ENCODE measurements around the gene PDCD7.
A peak's percentile ranks its signal among the peaks of the same experiment; 100 is the strongest.
"Not testable (repeated sequence)": the region's sequence is repeated elsewhere in the genome, so short reads cannot be mapped to it uniquely, and the experiment has no call there.

The PDCD7 gene

GRCh38 chr15:65130941-65131340, 2.7 kb downstream of the PDCD7 start:
- DNase-seq (ENCODE audit: low read depth): no peak

- DNase-seq (ENCODE audit: low read depth): no peak
Measured at GRCh38 chr15:65115542-65115941, 18.1 kb downstream of the PDCD7 start.

GRCh38 chr15:65115086-65115485, 18.5 kb downstream of the PDCD7 start, which contains the start of gene UBAP1L:
TSS of gene UBAP1L (minus strand) at chr15:65115200. CDS start at chr15:65106215, 8,985 bp downstream.
- DNase-seq (ENCODE audit: low read depth): no peak

- DNase-seq (ENCODE audit: low read depth): no peak
Measured at GRCh38 chr15:65110676-65111292, 22.8 kb downstream of the PDCD7 start.

- no peak for DNase-seq (ENCODE audit: low read depth)
Measured at GRCh38 chr15:65106011-65106590, 27.5 kb downstream of the PDCD7 start.

- DNase-seq (ENCODE audit: low read depth): no peak
Measured at GRCh38 chr15:65105038-65105437, 28.6 kb downstream of the PDCD7 start.

- no peak for DNase-seq (ENCODE audit: low read depth)
Measured at GRCh38 chr15:65102912-65103311, 30.7 kb downstream of the PDCD7 start.

GRCh38 chr15:65101891-65102708, 31.5 kb downstream of the PDCD7 start:
- no peak for DNase-seq (ENCODE audit: low read depth)

- DNase-seq (ENCODE audit: low read depth): peak; percentile 24
Measured at GRCh38 chr15:65101411-65101890, 32.2 kb downstream of the PDCD7 start.

- DNase-seq (ENCODE audit: low read depth): no peak
Measured at GRCh38 chr15:65100442-65100841, 33.2 kb downstream of the PDCD7 start.

- not testable (repeated sequence) for DNase-seq (ENCODE audit: low read depth)
Measured at GRCh38 chr15:65099801-65100200, 33.8 kb downstream of the PDCD7 start.

GRCh38 chr15:65099336-65099735, 34.3 kb downstream of the PDCD7 start:
- no peak for DNase-seq (ENCODE audit: low read depth)

GRCh38 chr15:65097651-65098263, 35.9 kb downstream of the PDCD7 start:
- no peak for DNase-seq (ENCODE audit: low read depth)

- no peak for DNase-seq (ENCODE audit: low read depth)
Measured at GRCh38 chr15:65096481-65097385, 36.9 kb downstream of the PDCD7 start.

GRCh38 chr15:65095747-65096104, 37.9 kb downstream of the PDCD7 start:
- DNase-seq (ENCODE audit: low read depth): no peak

GRCh38 chr15:65095011-65095746, 38.4 kb downstream of the PDCD7 start:
- DNase-seq (ENCODE audit: low read depth): no peak

- no peak for DNase-seq (ENCODE audit: low read depth)
Measured at GRCh38 chr15:65094294-65094995, 39.2 kb downstream of the PDCD7 start.

- DNase-seq (ENCODE audit: low read depth): not testable (repeated sequence)
Measured at GRCh38 chr15:65093793-65094170, 39.8 kb downstream of the PDCD7 start.

- no peak for DNase-seq (ENCODE audit: low read depth)
Measured at GRCh38 chr15:65092911-65093792, 40.5 kb downstream of the PDCD7 start.

Measured in stimulated activated CD8-positive, alpha-beta memory T cell treated with anti-CD3 and anti-CD28 coated beads, Interleukin-7, amount 100 ng/mL, for 24 hours (primary cell).